Measurements from ENCODE around the gene SGK2. TPM values are rescaled to one million over a fixed set of nuclear protein-coding genes. Genes with fewer than 3 reads are reported as not detected.

The SGK2 gene
- total and polyA plus RNA-seq, 2 of the 13 experiments (the other 11 are each of a cell fraction or from before 2014, with no cell fraction given) = 6.2 to 29.4 TPM

DNA sequence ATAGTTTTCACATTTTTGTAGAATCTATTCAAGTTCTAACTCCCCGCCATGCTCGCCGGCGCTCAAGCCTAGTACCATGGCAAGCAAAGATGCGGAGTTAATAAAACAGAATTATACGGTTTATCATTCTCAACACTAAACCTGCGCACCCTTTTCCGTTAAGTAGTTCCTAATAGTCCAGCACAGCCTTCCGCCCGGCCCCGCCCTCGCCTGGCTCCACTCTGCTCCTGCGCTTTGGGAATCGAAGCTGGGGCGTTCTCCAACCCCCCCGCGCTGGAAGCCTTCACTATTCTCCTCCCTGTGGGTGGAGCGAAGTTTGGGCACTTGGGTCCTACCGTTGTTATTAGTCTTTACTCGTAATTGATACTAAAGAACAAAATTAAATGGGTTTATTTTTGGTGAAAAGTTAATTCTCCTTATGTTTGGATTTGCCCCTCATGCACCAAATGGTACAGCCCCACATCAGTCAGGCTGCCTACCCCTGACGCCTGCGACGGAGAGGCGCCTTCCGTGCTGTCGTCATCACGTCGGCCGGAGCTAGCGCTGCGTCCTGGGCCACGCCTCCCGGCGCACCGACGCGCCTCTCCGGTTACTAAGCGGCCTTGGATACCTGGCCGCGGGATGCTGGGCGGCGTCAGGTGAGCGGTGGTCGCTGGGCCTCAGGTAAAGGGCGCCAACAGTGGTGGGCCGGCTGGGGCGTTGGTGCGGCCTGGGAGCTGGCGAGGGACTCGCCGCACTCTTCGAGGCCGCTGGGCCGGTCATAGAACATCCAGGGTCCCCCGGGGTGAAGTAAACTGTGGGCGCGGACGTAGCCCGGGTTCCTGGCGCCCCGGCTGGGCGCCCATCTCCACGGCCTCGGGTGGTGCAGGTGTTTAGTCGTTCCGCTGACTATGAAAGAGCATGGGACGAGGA, 31.8 kb downstream of the SGK2 start, which contains the start of gene IFT52 (continued):
- TF ChIP-seq, protein P1, sequence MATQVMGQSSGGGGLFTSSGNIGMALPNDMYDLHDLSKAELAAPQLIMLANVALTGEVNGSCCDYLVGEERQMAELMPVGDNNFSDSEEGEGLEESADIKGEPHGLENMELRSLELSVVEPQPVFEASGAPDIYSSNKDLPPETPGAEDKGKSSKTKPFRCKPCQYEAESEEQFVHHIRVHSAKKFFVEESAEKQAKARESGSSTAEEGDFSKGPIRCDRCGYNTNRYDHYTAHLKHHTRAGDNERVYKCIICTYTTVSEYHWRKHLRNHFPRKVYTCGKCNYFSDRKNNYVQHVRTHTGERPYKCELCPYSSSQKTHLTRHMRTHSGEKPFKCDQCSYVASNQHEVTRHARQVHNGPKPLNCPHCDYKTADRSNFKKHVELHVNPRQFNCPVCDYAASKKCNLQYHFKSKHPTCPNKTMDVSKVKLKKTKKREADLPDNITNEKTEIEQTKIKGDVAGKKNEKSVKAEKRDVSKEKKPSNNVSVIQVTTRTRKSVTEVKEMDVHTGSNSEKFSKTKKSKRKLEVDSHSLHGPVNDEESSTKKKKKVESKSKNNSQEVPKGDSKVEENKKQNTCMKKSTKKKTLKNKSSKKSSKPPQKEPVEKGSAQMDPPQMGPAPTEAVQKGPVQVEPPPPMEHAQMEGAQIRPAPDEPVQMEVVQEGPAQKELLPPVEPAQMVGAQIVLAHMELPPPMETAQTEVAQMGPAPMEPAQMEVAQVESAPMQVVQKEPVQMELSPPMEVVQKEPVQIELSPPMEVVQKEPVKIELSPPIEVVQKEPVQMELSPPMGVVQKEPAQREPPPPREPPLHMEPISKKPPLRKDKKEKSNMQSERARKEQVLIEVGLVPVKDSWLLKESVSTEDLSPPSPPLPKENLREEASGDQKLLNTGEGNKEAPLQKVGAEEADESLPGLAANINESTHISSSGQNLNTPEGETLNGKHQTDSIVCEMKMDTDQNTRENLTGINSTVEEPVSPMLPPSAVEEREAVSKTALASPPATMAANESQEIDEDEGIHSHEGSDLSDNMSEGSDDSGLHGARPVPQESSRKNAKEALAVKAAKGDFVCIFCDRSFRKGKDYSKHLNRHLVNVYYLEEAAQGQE (IDR thresholded peaks at IDR 0.05; ENCODE audit: borderline replicate concordance in 1 of 2, low read depth in 1 of 2, low read length in 2 of 2) = no peak
- TF ChIP-seq, protein P2, sequence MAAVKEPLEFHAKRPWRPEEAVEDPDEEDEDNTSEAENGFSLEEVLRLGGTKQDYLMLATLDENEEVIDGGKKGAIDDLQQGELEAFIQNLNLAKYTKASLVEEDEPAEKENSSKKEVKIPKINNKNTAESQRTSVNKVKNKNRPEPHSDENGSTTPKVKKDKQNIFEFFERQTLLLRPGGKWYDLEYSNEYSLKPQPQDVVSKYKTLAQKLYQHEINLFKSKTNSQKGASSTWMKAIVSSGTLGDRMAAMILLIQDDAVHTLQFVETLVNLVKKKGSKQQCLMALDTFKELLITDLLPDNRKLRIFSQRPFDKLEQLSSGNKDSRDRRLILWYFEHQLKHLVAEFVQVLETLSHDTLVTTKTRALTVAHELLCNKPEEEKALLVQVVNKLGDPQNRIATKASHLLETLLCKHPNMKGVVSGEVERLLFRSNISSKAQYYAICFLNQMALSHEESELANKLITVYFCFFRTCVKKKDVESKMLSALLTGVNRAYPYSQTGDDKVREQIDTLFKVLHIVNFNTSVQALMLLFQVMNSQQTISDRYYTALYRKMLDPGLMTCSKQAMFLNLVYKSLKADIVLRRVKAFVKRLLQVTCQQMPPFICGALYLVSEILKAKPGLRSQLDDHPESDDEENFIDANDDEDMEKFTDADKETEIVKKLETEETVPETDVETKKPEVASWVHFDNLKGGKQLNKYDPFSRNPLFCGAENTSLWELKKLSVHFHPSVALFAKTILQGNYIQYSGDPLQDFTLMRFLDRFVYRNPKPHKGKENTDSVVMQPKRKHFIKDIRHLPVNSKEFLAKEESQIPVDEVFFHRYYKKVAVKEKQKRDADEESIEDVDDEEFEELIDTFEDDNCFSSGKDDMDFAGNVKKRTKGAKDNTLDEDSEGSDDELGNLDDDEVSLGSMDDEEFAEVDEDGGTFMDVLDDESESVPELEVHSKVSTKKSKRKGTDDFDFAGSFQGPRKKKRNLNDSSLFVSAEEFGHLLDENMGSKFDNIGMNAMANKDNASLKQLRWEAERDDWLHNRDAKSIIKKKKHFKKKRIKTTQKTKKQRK (IDR thresholded peaks at IDR 0.05; ENCODE audit: low read length) = no peak
- TF ChIP-seq ZNF839 (CRISPR knock-in tag; IDR thresholded peaks at IDR 0.05; ENCODE audit: borderline replicate concordance) = peak; percentile 85; the same call in 1 of the 2 replicates
- TF ChIP-seq ZNF850 (CRISPR knock-in tag; conservative IDR thresholded peaks at IDR 0.05) = no peak
- TF ChIP-seq, protein P3, sequence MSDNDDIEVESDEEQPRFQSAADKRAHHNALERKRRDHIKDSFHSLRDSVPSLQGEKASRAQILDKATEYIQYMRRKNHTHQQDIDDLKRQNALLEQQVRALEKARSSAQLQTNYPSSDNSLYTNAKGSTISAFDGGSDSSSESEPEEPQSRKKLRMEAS (IDR thresholded peaks at IDR 0.05) = peak; percentile 60
- 0 out of 2 replicates have a peak, but pooled peaks have one; percentile 35 for TF ChIP-seq FOSL1 (CRISPR knock-in tag; IDR thresholded peaks at IDR 0.05; ENCODE audit: borderline replicate concordance)
- TF ChIP-seq, protein P4, sequence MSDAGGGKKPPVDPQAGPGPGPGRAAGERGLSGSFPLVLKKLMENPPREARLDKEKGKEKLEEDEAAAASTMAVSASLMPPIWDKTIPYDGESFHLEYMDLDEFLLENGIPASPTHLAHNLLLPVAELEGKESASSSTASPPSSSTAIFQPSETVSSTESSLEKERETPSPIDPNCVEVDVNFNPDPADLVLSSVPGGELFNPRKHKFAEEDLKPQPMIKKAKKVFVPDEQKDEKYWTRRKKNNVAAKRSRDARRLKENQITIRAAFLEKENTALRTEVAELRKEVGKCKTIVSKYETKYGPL (CRISPR knock-in tag; IDR thresholded peaks at IDR 0.05) = peak; percentile 52; the same call in 1 of the 2 replicates
- TF ChIP-seq NCOA2 (CRISPR knock-in tag; IDR thresholded peaks at IDR 0.05) = peak; percentile 44
- TF ChIP-seq GZF1 (CRISPR knock-in tag; IDR thresholded peaks at IDR 0.05) = no peak
- TF ChIP-seq ZNF432 (CRISPR knock-in tag; IDR thresholded peaks at IDR 0.05; ENCODE audit: borderline replicate concordance) = no peak
- TF ChIP-seq ZNF263 (CRISPR knock-in tag; IDR thresholded peaks at IDR 0.05) = peak; percentile 50; the same call in 1 of the 2 replicates
- no peak for TF ChIP-seq ZNF674 (CRISPR knock-in tag; IDR thresholded peaks at IDR 0.05; ENCODE audit: low read depth)
- TF ChIP-seq ZNF230 (CRISPR knock-in tag; IDR thresholded peaks at IDR 0.05) = peak; percentile 93
- TF ChIP-seq GTF3A (CRISPR knock-in tag; conservative IDR thresholded peaks at IDR 0.05) = 0 out of 2 replicates have a peak, but pooled peaks have one; percentile 73
- TF ChIP-seq, protein P5, sequence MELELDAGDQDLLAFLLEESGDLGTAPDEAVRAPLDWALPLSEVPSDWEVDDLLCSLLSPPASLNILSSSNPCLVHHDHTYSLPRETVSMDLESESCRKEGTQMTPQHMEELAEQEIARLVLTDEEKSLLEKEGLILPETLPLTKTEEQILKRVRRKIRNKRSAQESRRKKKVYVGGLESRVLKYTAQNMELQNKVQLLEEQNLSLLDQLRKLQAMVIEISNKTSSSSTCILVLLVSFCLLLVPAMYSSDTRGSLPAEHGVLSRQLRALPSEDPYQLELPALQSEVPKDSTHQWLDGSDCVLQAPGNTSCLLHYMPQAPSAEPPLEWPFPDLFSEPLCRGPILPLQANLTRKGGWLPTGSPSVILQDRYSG (CRISPR knock-in tag; IDR thresholded peaks at IDR 0.05) = no peak
- no peak for TF ChIP-seq HOXA7 (CRISPR knock-in tag; IDR thresholded peaks at IDR 0.05)
- no peak for TF ChIP-seq HMG20A (CRISPR knock-in tag; IDR thresholded peaks at IDR 0.05; ENCODE audit: borderline replicate concordance)
- TF ChIP-seq NCOA5 (CRISPR knock-in tag; IDR thresholded peaks at IDR 0.05) = no peak
- no peak for TF ChIP-seq ZNF30 (CRISPR knock-in tag; IDR thresholded peaks at IDR 0.05)
- TF ChIP-seq ZC3H13 (CRISPR knock-in tag; IDR thresholded peaks at IDR 0.05) = 0 out of 2 replicates have a peak, but pooled peaks have one; percentile 34

Data from HepG2 (cell line).